OCI-LY3 (cell line): ENCODE data around the gene MYO7A.

ENCODE experiments used
- H2AFZ ChIP-seq: fragments of 200-600, 300-600 bp; shearing (Covaris generic); 2 replicates; pipeline ENCODE4 v1.6.0; 2014; ENCODE audit warnings: antibody characterized with exemption, low read depth, low read length
- H3K27ac ChIP-seq: fragments of 200-600, 300-600 bp; sonication (generic); 2 replicates; pipeline ENCODE4 v1.5.1; 2014; ENCODE audit warnings: mild to moderate bottlenecking, low read length, moderate library complexity, mixed read lengths
- H3K27me3 ChIP-seq: fragments of 200-600, 300-600 bp; sonication (generic); 2 replicates; pipeline ENCODE4 v1.6.1; 2014; ENCODE audit warnings: low read depth, low read length, mixed read lengths
- H3K36me3 ChIP-seq: fragments of 200-600, 300-600 bp; sonication (generic); replicated peaks from 2 replicates; pipeline ENCODE3; 2014; ENCODE audit warnings: low read depth, low read length, mixed read lengths
- H3K4me1 ChIP-seq: fragments of 300-600, 200-600 bp; sonication (generic); 2 replicates; pipeline ENCODE4 v1.6.1; 2014; ENCODE audit warnings: low read length, mixed read lengths
- H3K4me2 ChIP-seq: fragments of 200-600, 300-600 bp; sonication (generic); 2 replicates; pipeline ENCODE4 v1.6.1; 2014; ENCODE audit warnings: low read length, mixed read lengths
- H3K4me3 ChIP-seq: fragments of 300-600, 200-600 bp; sonication (generic); 2 replicates; pipeline ENCODE4 v1.5.1; 2014; ENCODE audit warnings: antibody characterized with exemption, mild to moderate bottlenecking, low read length, moderate library complexity
- H3K79me2 ChIP-seq: fragments of 300-600, 200-600 bp; shearing (Covaris generic); 2 replicates; pipeline ENCODE4 v1.6.1; 2014; ENCODE audit warnings: mild to moderate bottlenecking, low read length, mixed read lengths
- H3K9ac ChIP-seq: fragments of 300-600, 200-600 bp; shearing (Covaris generic); 2 replicates; pipeline ENCODE4 v1.6.0; 2014; ENCODE audit warnings: mild to moderate bottlenecking, low read length, moderate library complexity
- H3K9me3 ChIP-seq: fragments of 200-600, 300-600 bp; shearing (Covaris generic); 2 replicates; pipeline ENCODE4 v1.6.1; 2014; ENCODE audit warnings: low read length, mixed read lengths; ENCODE audit not compliant: insufficient read depth
- H4K20me1 ChIP-seq: fragments of 200-600, 300-600 bp; sonication (generic); 2 replicates; pipeline ENCODE4 v1.6.1; 2016; ENCODE audit warnings: low read length, mixed read lengths; ENCODE audit not compliant: insufficient read depth
- EZH2phosphoT487 ChIP-seq: fragments of 200-600 bp; shearing (Covaris generic); IDR thresholded peaks from 2 replicates; pipeline ENCODE4 v1.6.1; 2018; ENCODE audit warnings: antibody characterized with exemption, mixed run types, low read depth
- TF ChIP-seq, protein P1 (sequence below): fragments of 200-600, 300-600 bp; sonication (generic); IDR thresholded peaks from 2 replicates; pipeline ENCODE4 v1.5.1; 2014; ENCODE audit warnings: antibody characterized with exemption, low read length, low read depth

The MYO7A gene

DNA sequence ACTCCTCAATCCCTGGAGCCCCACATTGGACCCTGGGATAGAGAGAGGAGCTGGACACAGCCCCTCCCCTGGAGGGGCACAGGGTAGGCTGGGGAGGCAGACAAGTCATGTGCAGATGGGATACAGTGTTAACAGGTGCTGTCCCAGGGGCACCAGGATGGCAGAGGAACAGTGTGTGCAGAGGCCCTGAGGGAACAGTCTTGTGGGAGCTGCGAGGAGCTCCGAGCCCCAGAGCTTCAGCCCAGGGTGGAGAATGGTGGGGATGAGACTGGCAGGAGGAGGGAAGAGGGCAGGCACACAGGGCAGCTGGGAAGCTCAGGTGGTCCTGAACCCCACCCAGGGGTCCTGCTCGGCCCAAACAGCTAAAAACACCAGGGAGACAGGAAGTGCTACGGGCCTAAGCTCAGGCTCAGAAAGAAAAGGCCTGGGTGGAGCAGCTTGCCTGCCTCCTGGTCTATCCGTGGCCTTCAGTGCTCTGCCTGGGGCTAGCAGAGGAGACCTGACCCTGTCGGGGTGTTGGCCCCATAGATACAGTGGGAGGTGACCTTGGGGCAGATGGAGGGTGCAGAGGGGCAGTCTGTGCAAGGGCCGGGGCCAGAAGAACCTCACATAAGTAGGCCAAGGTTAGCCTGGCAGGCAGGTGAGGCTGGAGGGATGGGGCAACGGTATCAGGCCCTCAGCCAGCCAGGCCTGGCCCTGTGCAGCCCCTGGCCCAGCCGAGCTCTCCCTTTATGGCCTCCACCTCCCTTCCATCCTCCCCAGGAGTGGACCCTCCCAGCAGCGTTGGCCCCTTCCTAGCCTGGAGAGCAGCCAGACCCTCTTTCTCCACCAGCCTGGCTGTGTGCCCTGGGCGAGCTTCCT is 45.8 kb upstream of the MYO7A start:
- H3K9ac ChIP-seq: no peak overlapping the region
- TF ChIP-seq, protein P1, sequence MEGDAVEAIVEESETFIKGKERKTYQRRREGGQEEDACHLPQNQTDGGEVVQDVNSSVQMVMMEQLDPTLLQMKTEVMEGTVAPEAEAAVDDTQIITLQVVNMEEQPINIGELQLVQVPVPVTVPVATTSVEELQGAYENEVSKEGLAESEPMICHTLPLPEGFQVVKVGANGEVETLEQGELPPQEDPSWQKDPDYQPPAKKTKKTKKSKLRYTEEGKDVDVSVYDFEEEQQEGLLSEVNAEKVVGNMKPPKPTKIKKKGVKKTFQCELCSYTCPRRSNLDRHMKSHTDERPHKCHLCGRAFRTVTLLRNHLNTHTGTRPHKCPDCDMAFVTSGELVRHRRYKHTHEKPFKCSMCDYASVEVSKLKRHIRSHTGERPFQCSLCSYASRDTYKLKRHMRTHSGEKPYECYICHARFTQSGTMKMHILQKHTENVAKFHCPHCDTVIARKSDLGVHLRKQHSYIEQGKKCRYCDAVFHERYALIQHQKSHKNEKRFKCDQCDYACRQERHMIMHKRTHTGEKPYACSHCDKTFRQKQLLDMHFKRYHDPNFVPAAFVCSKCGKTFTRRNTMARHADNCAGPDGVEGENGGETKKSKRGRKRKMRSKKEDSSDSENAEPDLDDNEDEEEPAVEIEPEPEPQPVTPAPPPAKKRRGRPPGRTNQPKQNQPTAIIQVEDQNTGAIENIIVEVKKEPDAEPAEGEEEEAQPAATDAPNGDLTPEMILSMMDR: no peak
- no peak for TF ChIP-seq EZH2phosphoT487
- H3K36me3 ChIP-seq: no peaks in the 10 kb centered on the region
- no peak overlapping the region for H3K27ac ChIP-seq
- H4K20me1 ChIP-seq: no peaks in the 10 kb centered on the region
- H2AFZ ChIP-seq: no peak overlapping the region
- H3K27me3 ChIP-seq: peaks cover 5% of the 10 kb centered on the region
- no peak overlapping the region for H3K4me3 ChIP-seq
- H3K79me2 ChIP-seq: no peaks in the 10 kb centered on the region
- no peaks in the 10 kb centered on the region for H3K4me1 ChIP-seq
- H3K4me2 ChIP-seq: no peak overlapping the region
- H3K9me3 ChIP-seq: no peaks in the 10 kb centered on the region

- H4K20me1 ChIP-seq: no peaks in the 10 kb centered on the region
- no peak overlapping the region for H2AFZ ChIP-seq
- H3K27me3 ChIP-seq: peaks cover 4% of the 10 kb centered on the region
- no peak overlapping the region for H3K4me3 ChIP-seq
- no peak overlapping the region for H3K27ac ChIP-seq
- H3K9me3 ChIP-seq: no peaks in the 10 kb centered on the region
- no peak overlapping the region for H3K4me2 ChIP-seq
- no peaks in the 10 kb centered on the region for H3K4me1 ChIP-seq
- H3K79me2 ChIP-seq: no peaks in the 10 kb centered on the region
- H3K36me3 ChIP-seq: no peaks in the 10 kb centered on the region
- no peak overlapping the region for H3K9ac ChIP-seq
- TF ChIP-seq EZH2phosphoT487: no peak
- TF ChIP-seq, protein P1: no peak
Measured at GRCh38 chr11:77082838-77083565, 45.0 kb upstream of the MYO7A start.

GRCh38 chr11:77083566-77084245 is 44.3 kb upstream of the MYO7A start:
- no peak overlapping the region for H3K4me3 ChIP-seq
- TF ChIP-seq, protein P1: no peak
- TF ChIP-seq EZH2phosphoT487: no peak
- no peaks in the 10 kb centered on the region for H3K36me3 ChIP-seq
- H4K20me1 ChIP-seq: no peaks in the 10 kb centered on the region
- no peak overlapping the region for H3K4me2 ChIP-seq
- H3K79me2 ChIP-seq: no peaks in the 10 kb centered on the region
- H3K27ac ChIP-seq: no peak overlapping the region
- no peaks in the 10 kb centered on the region for H3K27me3 ChIP-seq
- H2AFZ ChIP-seq: no peak overlapping the region
- H3K9ac ChIP-seq: no peak overlapping the region
- no peaks in the 10 kb centered on the region for H3K4me1 ChIP-seq
- no peaks in the 10 kb centered on the region for H3K9me3 ChIP-seq
